Measurements from ENCODE around the gene TMA16. TPM values are rescaled to one million over a fixed set of nuclear protein-coding genes. Genes with fewer than 3 reads are reported as not detected.

TMA16 gene
- total RNA-seq, 4 donors from 2014 or later, result 4.0 to 15.4 (median 8.7) TPM

DNA sequence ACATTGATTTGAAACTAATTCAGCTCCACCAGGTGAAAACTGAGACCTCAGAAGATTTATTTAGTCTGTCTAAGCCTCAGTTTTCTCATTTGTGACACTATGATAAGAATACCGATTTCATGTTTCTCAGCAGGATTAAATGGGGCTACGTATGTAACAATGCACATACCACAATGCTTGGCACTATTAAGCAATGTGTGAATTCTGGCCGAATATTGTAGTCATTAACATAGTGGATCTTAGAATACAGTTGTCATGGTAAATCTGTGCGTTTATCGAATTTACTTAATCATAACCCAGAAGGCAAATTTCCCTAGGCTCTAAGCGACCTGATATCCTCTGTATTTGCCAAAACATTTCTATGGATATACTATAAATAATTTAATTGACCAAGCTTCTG lies 69.1 kb downstream of the TMA16 start:
- Histone ChIP-seq H3K27me3 (no peaks in the 10 kb centered on the region), H3K36me3 (no peaks in the 10 kb centered on the region), H3K4me1 (no peaks in the 10 kb centered on the region), H3K4me3 (no peak overlapping the region), H3K9me3 (peaks cover 0 to 9% (median 0%) of the 10 kb centered on the region in 3 donors), H3K27ac (no peak overlapping the region)
- TF ChIP-seq, protein P1, sequence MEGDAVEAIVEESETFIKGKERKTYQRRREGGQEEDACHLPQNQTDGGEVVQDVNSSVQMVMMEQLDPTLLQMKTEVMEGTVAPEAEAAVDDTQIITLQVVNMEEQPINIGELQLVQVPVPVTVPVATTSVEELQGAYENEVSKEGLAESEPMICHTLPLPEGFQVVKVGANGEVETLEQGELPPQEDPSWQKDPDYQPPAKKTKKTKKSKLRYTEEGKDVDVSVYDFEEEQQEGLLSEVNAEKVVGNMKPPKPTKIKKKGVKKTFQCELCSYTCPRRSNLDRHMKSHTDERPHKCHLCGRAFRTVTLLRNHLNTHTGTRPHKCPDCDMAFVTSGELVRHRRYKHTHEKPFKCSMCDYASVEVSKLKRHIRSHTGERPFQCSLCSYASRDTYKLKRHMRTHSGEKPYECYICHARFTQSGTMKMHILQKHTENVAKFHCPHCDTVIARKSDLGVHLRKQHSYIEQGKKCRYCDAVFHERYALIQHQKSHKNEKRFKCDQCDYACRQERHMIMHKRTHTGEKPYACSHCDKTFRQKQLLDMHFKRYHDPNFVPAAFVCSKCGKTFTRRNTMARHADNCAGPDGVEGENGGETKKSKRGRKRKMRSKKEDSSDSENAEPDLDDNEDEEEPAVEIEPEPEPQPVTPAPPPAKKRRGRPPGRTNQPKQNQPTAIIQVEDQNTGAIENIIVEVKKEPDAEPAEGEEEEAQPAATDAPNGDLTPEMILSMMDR (IDR thresholded peaks at IDR 0.05 in 4 of 5, conservative IDR thresholded peaks at IDR 0.05 in 1 of 5), result no peak
- no peak for TF ChIP-seq POLR2A (IDR thresholded peaks at IDR 0.05)
- in situ Hi-C loops (cut with MboI; ENCODE audit: low sequenced_read_pairs in 4 of 4) (loop anchor here in 1 of 4 donors (25.0 kb wide), 1 partner anchor 1174 kb away; no protein-coding TSS in a partner anchor), intact Hi-C loops (cut with DNase I; ENCODE audit: low total_unique reads) (no loop called here)
- ATAC-seq (no peak), DNase-seq (no peak)

DNA sequence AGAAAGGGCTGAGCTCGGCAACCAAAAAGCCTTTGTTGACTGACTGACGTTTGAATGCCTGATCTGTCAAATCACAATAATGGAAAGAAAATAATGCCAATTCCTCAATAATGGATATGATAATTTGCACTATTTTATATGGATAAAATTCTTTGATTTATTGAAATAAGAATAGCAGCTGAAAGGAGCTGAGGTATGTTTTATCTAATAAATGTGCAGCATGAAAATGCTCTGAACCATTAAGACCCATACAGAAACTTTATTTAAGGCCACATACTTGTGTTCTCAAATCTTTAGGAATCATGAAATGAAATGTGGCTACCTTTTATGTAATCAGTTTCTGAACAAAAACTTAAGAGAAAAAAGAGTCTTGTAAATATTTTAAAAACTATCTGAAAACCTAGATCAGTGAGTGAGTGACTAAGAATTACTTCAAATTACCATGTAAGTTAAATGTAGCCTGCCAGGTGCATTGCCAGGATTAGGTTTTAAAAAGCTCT lies 69.8 kb downstream of the TMA16 start:
- no peak for ATAC-seq
- intact Hi-C loops (cut with DNase I; ENCODE audit: low total_unique reads) (no loop called here), in situ Hi-C loops (cut with MboI; ENCODE audit: low sequenced_read_pairs in 4 of 4) (loop anchor here in 1 of 4 donors (25.0 kb wide), 1 partner anchor 1173 kb away; no protein-coding TSS in a partner anchor)

DNA sequence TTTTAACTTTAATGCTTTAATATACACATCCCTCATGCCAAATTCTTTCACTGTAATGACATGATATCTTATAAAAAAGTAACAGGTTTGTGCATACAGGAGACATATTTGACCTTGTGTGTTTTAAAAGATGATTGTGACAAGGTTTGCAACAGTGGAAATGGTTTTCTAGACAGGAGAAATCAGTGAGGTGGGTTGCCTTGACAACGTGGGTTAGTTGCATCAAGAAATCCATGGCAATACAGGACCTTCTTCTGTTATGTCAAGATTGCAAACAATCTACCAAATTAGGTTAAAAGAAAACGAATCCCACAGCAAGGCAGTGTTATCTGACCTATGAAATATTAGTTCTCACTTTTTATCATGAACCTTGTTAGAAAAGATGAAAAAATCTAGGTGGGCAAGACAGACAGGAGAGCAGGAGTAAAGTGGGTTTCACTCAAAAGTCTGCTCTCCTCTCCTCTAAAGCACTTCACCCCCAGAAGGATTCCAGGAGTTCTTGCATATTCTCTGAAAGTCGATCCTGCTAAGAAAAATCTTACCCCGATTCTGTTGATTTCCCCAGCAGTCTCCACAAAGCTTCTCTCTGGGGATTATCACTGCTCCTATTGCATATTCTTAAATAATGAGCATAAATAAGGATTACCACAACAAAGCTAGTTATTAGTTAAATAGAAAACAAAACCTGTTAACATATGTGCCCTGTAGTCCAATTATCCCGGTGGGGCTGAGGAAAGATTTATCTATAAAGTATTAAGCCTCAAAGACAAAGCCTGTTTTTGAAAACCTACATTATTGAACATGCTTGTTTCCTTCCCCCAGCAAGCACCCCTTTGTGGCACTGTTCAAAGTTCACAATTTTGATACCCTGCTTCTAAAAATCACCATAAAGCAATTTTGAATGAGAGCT lies 71.0 kb downstream of the TMA16 start:
- Histone ChIP-seq H3K36me3 (no peaks in the 10 kb centered on the region), H3K27me3 (no peaks in the 10 kb centered on the region), H3K27ac (no peak overlapping the region), H3K4me1 (no peaks in the 10 kb centered on the region), H3K4me3 (no peak overlapping the region), H3K9me3 (peaks cover 0 to 9% (median 0%) of the 10 kb centered on the region in 3 donors)
- no peak for DNase-seq
- intact Hi-C loops (cut with DNase I; ENCODE audit: low total_unique reads), result no loop called here
- ATAC-seq, result no peak
- TF ChIP-seq, protein P1 (IDR thresholded peaks at IDR 0.05 in 4 of 5, conservative IDR thresholded peaks at IDR 0.05 in 1 of 5), result no peak
- TF ChIP-seq POLR2A (IDR thresholded peaks at IDR 0.05), result no peak
- in situ Hi-C loops (cut with MboI; ENCODE audit: low sequenced_read_pairs in 4 of 4), result loop anchor here in 1 of 4 donors (25.0 kb wide), 1 partner anchor 1172 kb away; no protein-coding TSS in a partner anchor

More for the DNA sequence above, 69.8 kb downstream of the TMA16 start:
- peaks cover 0 to 9% (median 0%) of the 10 kb centered on the region in 3 donors for H3K9me3 ChIP-seq
- no peaks in the 10 kb centered on the region for H3K4me1 ChIP-seq
- H3K4me3 ChIP-seq, result no peak overlapping the region
- no peak for DNase-seq
- no peaks in the 10 kb centered on the region for H3K27me3 ChIP-seq
- TF ChIP-seq POLR2A (IDR thresholded peaks at IDR 0.05), result no peak
- TF ChIP-seq, protein P1 (IDR thresholded peaks at IDR 0.05 in 4 of 5, conservative IDR thresholded peaks at IDR 0.05 in 1 of 5), result no peak
- H3K36me3 ChIP-seq, result no peaks in the 10 kb centered on the region
- no peak overlapping the region for H3K27ac ChIP-seq

DNA sequence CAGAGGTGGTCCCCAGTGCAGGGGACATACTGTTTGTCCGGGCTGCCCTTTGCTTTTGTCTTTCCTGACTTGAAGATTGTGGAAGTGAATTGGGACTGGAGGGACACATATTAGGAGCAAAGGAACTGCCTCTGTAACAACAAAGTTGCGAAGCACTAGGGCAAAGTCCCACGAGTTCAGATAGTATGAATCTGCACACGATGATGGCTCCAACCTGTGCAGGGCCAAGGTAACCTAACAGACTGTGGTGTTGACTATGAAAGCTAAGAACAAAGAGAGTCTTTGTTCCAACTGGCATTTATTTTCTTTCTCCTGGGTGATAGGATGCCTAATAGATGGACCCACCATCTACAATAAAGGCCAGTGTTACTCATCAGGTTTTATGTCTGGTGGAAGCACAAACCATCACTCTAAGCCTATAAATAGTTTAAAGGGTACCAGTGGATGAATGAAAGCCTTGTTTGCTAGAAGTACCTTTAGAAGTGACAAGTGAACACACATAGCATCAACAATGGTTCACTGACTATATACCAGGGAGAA lies 71.8 kb downstream of the TMA16 start:
- no peak for ATAC-seq
- no peak for TF ChIP-seq POLR2A (IDR thresholded peaks at IDR 0.05)
- TF ChIP-seq, protein P1 (IDR thresholded peaks at IDR 0.05 in 4 of 5, conservative IDR thresholded peaks at IDR 0.05 in 1 of 5), result no peak
- intact Hi-C loops (cut with DNase I; ENCODE audit: low total_unique reads), result no loop called here
- Histone ChIP-seq H3K4me1 (no peaks in the 10 kb centered on the region), H3K9me3 (peaks cover 0 to 1% (median 0%) of the 10 kb centered on the region in 3 donors), H3K36me3 (no peaks in the 10 kb centered on the region), H3K27ac (no peak overlapping the region), H3K4me3 (no peak overlapping the region), H3K27me3 (no peaks in the 10 kb centered on the region)
- in situ Hi-C loops (cut with MboI; ENCODE audit: low sequenced_read_pairs in 4 of 4), result loop anchor here in 1 of 4 donors (25.0 kb wide), 1 partner anchor 1171 kb away; no protein-coding TSS in a partner anchor
- DNase-seq, result no peak
